Astrocyte of the spinal cord (primary cell): ENCODE results near the gene ARHGEF28.

Experiments used
- DNase-seq: peaks from one replicate; pipeline ENCODE4 v3.0.0; 2011; ENCODE audit warnings: low read depth, low spot score
- H3K4me3 ChIP-seq: 2 replicates; pipeline ENCODE4 v1.5.1; 2011; ENCODE audit warnings: low read depth, mild to moderate bottlenecking, low read length, moderate library complexity
- in situ Hi-C: cut with HindIII; loops from 2 replicates; pipeline ENCODE4 v1.10.0; 2017; ENCODE audit warnings: low sequenced_read_pairs
- TF ChIP-seq, protein P1 (sequence below): IDR thresholded peaks from 2 replicates; pipeline ENCODE4 v1.5.1; 2012; ENCODE audit warnings: low read depth, mild to moderate bottlenecking, low read length, inconsistent platforms

The ARHGEF28 gene

DNA sequence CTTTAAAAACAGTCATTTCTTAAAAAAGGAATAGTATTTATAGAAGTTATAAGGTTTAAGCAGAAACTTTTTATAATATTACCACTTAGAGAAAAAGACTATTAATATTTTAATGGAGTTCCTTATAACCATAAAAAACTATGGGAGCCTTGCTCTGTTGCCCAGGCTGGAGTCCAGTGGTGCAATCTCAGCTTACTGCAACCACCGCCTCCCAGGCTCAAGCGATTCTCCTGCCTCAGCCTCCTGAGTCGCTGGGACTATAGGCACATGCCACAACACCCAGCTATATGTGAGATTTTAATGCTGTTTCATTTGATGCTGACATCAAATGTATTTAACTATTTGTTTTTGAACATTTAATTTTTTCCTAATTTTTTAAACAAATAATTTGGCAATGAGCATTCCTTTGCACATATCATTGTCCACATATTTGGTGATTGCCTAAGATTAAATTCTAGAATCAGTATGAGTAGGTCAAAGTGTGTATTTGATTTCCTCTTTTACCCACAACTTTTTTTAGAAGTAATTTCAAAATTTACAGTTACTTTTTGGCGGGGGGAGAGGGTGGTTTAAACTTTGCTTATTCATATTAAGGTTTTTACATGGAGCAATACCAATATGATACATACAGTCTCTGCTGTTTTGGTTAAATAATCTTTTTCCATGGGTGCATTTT lies 235.5 kb downstream of the ARHGEF28 start:
- no peak overlapping the region for H3K4me3 ChIP-seq
- TF ChIP-seq, protein P1, sequence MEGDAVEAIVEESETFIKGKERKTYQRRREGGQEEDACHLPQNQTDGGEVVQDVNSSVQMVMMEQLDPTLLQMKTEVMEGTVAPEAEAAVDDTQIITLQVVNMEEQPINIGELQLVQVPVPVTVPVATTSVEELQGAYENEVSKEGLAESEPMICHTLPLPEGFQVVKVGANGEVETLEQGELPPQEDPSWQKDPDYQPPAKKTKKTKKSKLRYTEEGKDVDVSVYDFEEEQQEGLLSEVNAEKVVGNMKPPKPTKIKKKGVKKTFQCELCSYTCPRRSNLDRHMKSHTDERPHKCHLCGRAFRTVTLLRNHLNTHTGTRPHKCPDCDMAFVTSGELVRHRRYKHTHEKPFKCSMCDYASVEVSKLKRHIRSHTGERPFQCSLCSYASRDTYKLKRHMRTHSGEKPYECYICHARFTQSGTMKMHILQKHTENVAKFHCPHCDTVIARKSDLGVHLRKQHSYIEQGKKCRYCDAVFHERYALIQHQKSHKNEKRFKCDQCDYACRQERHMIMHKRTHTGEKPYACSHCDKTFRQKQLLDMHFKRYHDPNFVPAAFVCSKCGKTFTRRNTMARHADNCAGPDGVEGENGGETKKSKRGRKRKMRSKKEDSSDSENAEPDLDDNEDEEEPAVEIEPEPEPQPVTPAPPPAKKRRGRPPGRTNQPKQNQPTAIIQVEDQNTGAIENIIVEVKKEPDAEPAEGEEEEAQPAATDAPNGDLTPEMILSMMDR = no peak
- DNase-seq = no peak
- in situ Hi-C loops = no loop called here

GRCh38 chr5:73862796-73863195 lies 236.8 kb downstream of the ARHGEF28 start:
- TF ChIP-seq, protein P1 = no peak
- no peak for DNase-seq
- in situ Hi-C loops = no loop called here

GRCh38 chr5:73863876-73864275 lies 237.9 kb downstream of the ARHGEF28 start:
- no peak overlapping the region for H3K4me3 ChIP-seq
- TF ChIP-seq, protein P1 = no peak
- in situ Hi-C loops = no loop called here
- DNase-seq = no peak

More at GRCh38 chr5:73862796-73863195, 236.8 kb downstream of the ARHGEF28 start:
- no peak overlapping the region for H3K4me3 ChIP-seq

DNA sequence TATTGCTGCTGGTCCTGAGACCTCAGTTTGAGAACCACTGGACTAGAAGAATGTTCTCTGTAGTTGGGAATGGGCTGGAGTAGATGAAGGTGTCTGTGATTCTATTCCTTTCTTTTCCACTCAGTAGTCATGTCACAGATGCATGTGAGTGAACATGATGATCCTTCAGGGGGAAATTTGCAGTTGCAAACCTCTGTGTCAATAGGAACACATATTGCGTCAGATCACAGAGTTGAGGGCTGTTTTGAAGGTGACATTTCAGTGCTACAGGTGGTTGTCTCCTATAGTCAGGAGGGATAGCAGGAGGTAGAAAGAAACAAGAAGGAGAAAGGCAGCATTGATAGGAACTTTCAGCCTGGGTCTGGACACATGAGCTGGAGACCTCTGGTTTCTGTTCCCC lies 239.3 kb downstream of the ARHGEF28 start:
- in situ Hi-C loops = no loop called here
- no peak for DNase-seq
- TF ChIP-seq, protein P1 = no peak

GRCh38 chr5:73867345-73868335 lies 241.6 kb downstream of the ARHGEF28 start:
- TF ChIP-seq, protein P1 = no peak
- H3K4me3 ChIP-seq = no peak overlapping the region
- in situ Hi-C loops = no loop called here
- peak; percentile 25 for DNase-seq

More for the DNA sequence above, 239.3 kb downstream of the ARHGEF28 start:
- H3K4me3 ChIP-seq = no peak overlapping the region

GRCh38 chr5:73883646-73884045 lies 257.6 kb downstream of the ARHGEF28 start:
- TF ChIP-seq, protein P1 = no peak
- in situ Hi-C loops = no loop called here
- DNase-seq = peak; percentile 47
- H3K4me3 ChIP-seq = no peak overlapping the region
